HepG2 (cell line): ENCODE results near the gene TBC1D22A. TPM values are rescaled to one million over a fixed set of nuclear protein-coding genes. Genes with fewer than 3 reads are reported as not detected.

ENCODE experiments used
- ATAC-seq: fragments of 200-7000 bp; cut with Tn5 transposase; 3 replicates; pipeline ENCODE4 v1.9.1; 2020; ENCODE audit warnings: mild to moderate bottlenecking, moderate library complexity
- BruUV-seq: library from RNA; stranded (reverse); fragments of 400-500 nt; replicated peaks from 2 replicates; lab custom pipeline; 2021; lab: Mats Ljungman, UMichigan
- CTCF ChIA-PET: fragments of 300-600 bp; formaldehyde crosslinking; extraction: SDS; loops from one replicate; lab custom pipeline; 2021; ENCODE audit warnings: low total read pairs, inconsistent platforms, low intra/inter-chr PET ratio; lab: Yijun Ruan, JAX
- POLR2A ChIA-PET: fragments of 350-600 bp; sonication (Branson Sonifier 250); formaldehyde crosslinking; loops from one replicate; lab custom pipeline; 2020; ENCODE audit warnings: antibody characterized with exemption, inconsistent platforms; lab: Yijun Ruan, JAX
- DNase-seq: peaks from one replicate; pipeline ENCODE4 v3.0.0-alpha.2; 2015; ENCODE audit warnings: low spot score
- FAIRE-seq: peaks from 3 replicates; lab custom pipeline; 2011; peaks lifted over from hg19 to GRCh38; lab: Jason Lieb, UNC
- H2AFZ ChIP-seq: one replicate; pipeline ENCODE4 v1.6.1; 2011; ENCODE audit warnings: low read length, inconsistent platforms
- H3K27ac ChIP-seq: fragments of 300-600 bp; 3 replicates; pipeline ENCODE4 v1.8.0; 2011; ENCODE audit warnings: mixed run types, mild to moderate bottlenecking, mixed read lengths, low read length, inconsistent platforms; ENCODE audit not compliant: insufficient read depth; ENCODE audit errors: extremely low read length
- H3K27me3 ChIP-seq, 2 experiments: fragments of 200-600 bp in 1 of 2; 2 replicates in 1 of 2; 3 replicates in 1 of 2; pipeline versions ENCODE4 v1.6.0 to v1.8.0; 2011; ENCODE audit warnings: low read length in 2 of 2, mild to moderate bottlenecking in 2 of 2, moderate library complexity in 2 of 2, inconsistent platforms in 1 of 2; ENCODE audit not compliant: insufficient read depth in 2 of 2, control insufficient read depth in 1 of 2
- H3K36me3 ChIP-seq, 2 experiments: fragments of 200-600 bp in 1 of 2; replicated peaks in 1 of 2; 2 replicates in 1 of 2; 3 replicates in 1 of 2; pipeline versions ENCODE4 v1.5.1 to v1.8.0; 2011; ENCODE audit warnings: low read length in 2 of 2, inconsistent platforms in 1 of 2; ENCODE audit not compliant: insufficient read depth in 2 of 2, control insufficient read depth in 1 of 2
- H3K4me1 ChIP-seq: 2 replicates; pipeline ENCODE4 v1.5.1; 2012; ENCODE audit warnings: low read length, inconsistent platforms; ENCODE audit not compliant: insufficient read depth
- H3K4me2 ChIP-seq: 2 replicates; pipeline ENCODE4 v1.6.0; 2011; ENCODE audit warnings: low read depth, low read length, inconsistent platforms
- H3K4me3 ChIP-seq, 3 experiments: fragments of 200-600 bp in 1 of 3; sonication (generic), shearing (Covaris generic) in 1 of 3; replicated peaks in 1 of 3; 2 replicates each; pipeline ENCODE4 v1.5.1; 2011 to 2016; ENCODE audit warnings: low read length in 3 of 3, inconsistent platforms in 2 of 3, low read depth in 2 of 3, mild to moderate bottlenecking in 2 of 3, control low read depth in 1 of 3, mixed read lengths in 1 of 3; ENCODE audit not compliant: insufficient read depth in 1 of 3
- H3K79me2 ChIP-seq: one replicate; pipeline ENCODE4 v1.6.1; 2011; ENCODE audit warnings: low read length, inconsistent platforms; ENCODE audit not compliant: insufficient read depth
- H3K9ac ChIP-seq: 2 replicates; pipeline ENCODE4 v1.6.0; 2011; ENCODE audit warnings: mild to moderate bottlenecking, low read depth, low read length, inconsistent platforms; ENCODE audit not compliant: insufficient read depth
- H3K9me3 ChIP-seq: 2 replicates; pipeline ENCODE4 v1.5.1; 2012; ENCODE audit warnings: mild to moderate bottlenecking, low read length
- H4K20me1 ChIP-seq: 2 replicates; pipeline ENCODE4 v1.6.0; 2011; ENCODE audit warnings: inconsistent platforms, mild to moderate bottlenecking, low read length, moderate library complexity; ENCODE audit not compliant: insufficient read depth
- JDP2 ChIP-seq: sonication (generic); formaldehyde crosslinking; IDR thresholded peaks from 2 replicates; pipeline ENCODE4 v1.8.1; 2022; ENCODE audit warnings: missing genetic modification reagents, borderline replicate concordance
- NPAS2 ChIP-seq: sonication (generic); formaldehyde crosslinking; IDR thresholded peaks from 2 replicates; pipeline ENCODE4 v1.8.0; 2022; ENCODE audit warnings: mild to moderate bottlenecking, missing genetic modification reagents, borderline replicate concordance
- SIX4 ChIP-seq: sonication (generic); formaldehyde crosslinking; IDR thresholded peaks from 2 replicates; pipeline ENCODE4 v1.4.0; 2020; ENCODE audit warnings: missing genetic modification reagents
- STAG1 ChIP-seq: sonication (generic); formaldehyde crosslinking; IDR thresholded peaks from 2 replicates; pipeline ENCODE4 v1.4.0; 2020; ENCODE audit warnings: missing genetic modification reagents
- THAP7 ChIP-seq: sonication (generic); formaldehyde crosslinking; IDR thresholded peaks from 2 replicates; pipeline ENCODE4 v1.8.1; 2023; ENCODE audit warnings: mild to moderate bottlenecking, missing genetic modification reagents
- ZNF383 ChIP-seq: sonication (generic); formaldehyde crosslinking; IDR thresholded peaks from 2 replicates; pipeline ENCODE4 v1.4.0; 2020; ENCODE audit warnings: missing genetic modification reagents, mild to moderate bottlenecking, borderline replicate concordance
- ZNF569 ChIP-seq: sonication (generic); formaldehyde crosslinking; IDR thresholded peaks from 2 replicates; pipeline ENCODE4 v1.5.0; 2020; ENCODE audit warnings: mild to moderate bottlenecking, missing genetic modification reagents, moderate library complexity, borderline replicate concordance
- ZNF776 ChIP-seq: sonication (generic); formaldehyde crosslinking; IDR thresholded peaks from 2 replicates; pipeline ENCODE4 v1.4.0; 2020; ENCODE audit warnings: mild to moderate bottlenecking, missing genetic modification reagents
- WGBS: methylation state at CpG from one replicate; pipeline ENCODE4 v1.1.6; 2017; ENCODE audit warnings: low lambda C conversion rate; 5-methylcytosine and 5-hydroxymethylcytosine counted together
- in situ Hi-C: cut with HindIII; loops from 2 replicates; pipeline ENCODE4 v1.10.0; 2017; ENCODE audit warnings: low pct_unique_long_range_greater_than_20kb; ENCODE audit not compliant: extremely low pct_ligation_motif_present
- intact Hi-C: fragments of 100-400 bp; cut with micrococcal nuclease; formaldehyde crosslinking; loops from one replicate; pipeline ENCODE4 v1.10.0; 2022; ENCODE audit not compliant: unreplicated experiment
- polyA plus RNA-seq, 8 experiments: library from polyadenylated mRNA; depleted of rRNA in 3 of 8; stranded (reverse) in 7 of 8; unstranded in 1 of 8; fragments of >200 nt; fragmentation: Illumina TruSeq in 4 of 8; extraction: Trizol in 4 of 8; gene quantifications; 2 replicates each; pipeline versions ENCODE4 v1.2.1 to v1.2.3, GENCODE V29; 2011 to 2016; ENCODE audit warnings: low read depth in 4 of 8, missing spikeins in 1 of 8, mixed read lengths in 1 of 8; ENCODE audit not compliant: insufficient read depth in 1 of 8
- total RNA-seq, 5 experiments: library from RNA; depleted of rRNA; stranded (reverse); fragments of >200 nt; fragmentation: Illumina TruSeq; extraction: Trizol; gene quantifications; 2 replicates each; pipeline ENCODE4 v1.2.3, GENCODE V29; 2016; ENCODE audit warnings: low read depth in 1 of 5
- TF ChIP-seq, protein P1 (sequence below): sonication (generic); formaldehyde crosslinking; IDR thresholded peaks from 2 replicates; pipeline ENCODE4 v1.5.0; 2020; ENCODE audit warnings: missing genetic modification reagents

TBC1D22A gene
- total and polyA plus RNA-seq, 2 of the 13 experiments (the other 11 are each of a cell fraction or from before 2014, with no cell fraction given) = 17.3 to 18.0 TPM

DNA sequence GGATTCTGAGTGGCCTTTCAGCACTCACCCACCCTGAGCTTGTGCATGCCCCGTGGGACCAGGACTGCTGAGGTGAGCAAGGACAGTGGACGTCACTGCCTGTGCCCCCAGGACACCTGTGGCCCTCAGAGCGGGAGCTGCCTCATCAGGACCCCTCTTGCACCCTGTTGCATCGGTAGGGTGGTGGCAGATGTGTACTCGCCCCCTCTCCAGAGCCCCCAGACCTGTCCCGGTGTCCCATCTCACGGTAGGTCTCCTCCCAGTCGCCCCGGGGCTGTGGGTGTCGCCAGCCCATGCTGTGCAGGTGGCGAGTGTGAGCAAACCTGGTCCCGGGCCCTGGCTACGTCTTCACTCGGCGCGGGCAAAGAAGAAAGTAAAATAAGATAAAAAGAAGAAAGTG lies 374.2 kb downstream of the TBC1D22A start:
- TF ChIP-seq ZNF776 (CRISPR knock-in tag) (no peak), SIX4 (no peak), ZNF383 (CRISPR knock-in tag) (no peak), NPAS2 (CRISPR knock-in tag) (no peak), JDP2 (CRISPR knock-in tag) (no peak), THAP7 (CRISPR knock-in tag) (no peak), STAG1 (CRISPR knock-in tag) (no peak), ZNF569 (CRISPR knock-in tag) (no peak)
- TF ChIP-seq, protein P1, sequence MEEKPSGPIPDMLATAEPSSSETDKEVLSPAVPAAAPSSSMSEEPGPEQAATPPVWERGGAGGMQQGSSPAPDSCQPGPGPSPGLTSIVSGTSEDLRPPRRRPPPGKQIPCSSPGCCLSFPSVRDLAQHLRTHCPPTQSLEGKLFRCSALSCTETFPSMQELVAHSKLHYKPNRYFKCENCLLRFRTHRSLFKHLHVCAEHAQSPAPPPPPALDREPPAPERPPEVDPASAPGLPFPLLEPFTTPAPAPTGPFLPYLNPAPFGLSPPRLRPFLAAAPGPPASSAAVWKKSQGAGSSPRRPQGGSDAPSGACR (CRISPR knock-in tag) = no peak
- TF ChIP-seq, all 625 proteins: peak for 0
- ChIA-PET POLR2A (no interaction called here), CTCF (no interaction called here)
- Histone ChIP-seq H3K36me3 (no peaks in the 10 kb centered on the region; a peak in 1 of 5 replicates), H3K27ac (no peak overlapping the region), H4K20me1 (no peaks in the 10 kb centered on the region), H3K4me2 (no peak overlapping the region), H3K4me3 (no peak overlapping the region), H3K9me3 (no peaks in the 10 kb centered on the region), H2AFZ (no peak overlapping the region), H3K79me2 (no peaks in the 10 kb centered on the region), H3K9ac (no peak overlapping the region), H3K27me3 (no peaks in the 10 kb centered on the region), H3K4me1 (no peaks in the 10 kb centered on the region)
- DNase-seq (no peak), ATAC-seq (no peak), FAIRE-seq (no peak)
- in situ Hi-C loops = no loop called here
- no TSS peak for BruUV-seq
- intact Hi-C loops = no loop called here
- 98% methylated on average over 13 of the region's 16 CpGs for WGBS
